Stimulated activated CD4-positive, alpha-beta T cell treated with anti-CD3 and anti-CD28 coated beads, TNF-alpha, amount 100 ng/mL, for 4 hours (primary cell): Measurements from ENCODE around the gene PELO.
"Not testable (repeated sequence)": the region's sequence is repeated elsewhere in the genome, so short reads cannot be mapped to it uniquely, and the experiment has no call there.

Experiments used
- DNase-seq, 3 experiments: peaks; one replicate each; pipeline ENCODE4 v3.0.0-alpha.2; 2020; ENCODE audit warnings: low read depth in 3 of 3

Gene PELO

GRCh38 chr5:52787600-52788504 is at the start of gene PELO, which contains the start of gene ITGA1:
TSS of gene PELO (plus strand) at chr5:52787916. CDS start at chr5:52800395, 12,479 bp downstream.
TSS of gene ITGA1 (plus strand) at chr5:52787916. CDS start at chr5:52788354, 438 bp downstream.
- peak; percentile 12 to 23 (median 14) for DNase-seq

- DNase-seq: no peak
Measured at GRCh38 chr5:52738095-52738506, 49.6 kb upstream of the PELO start.

- no peak for DNase-seq
Measured at GRCh38 chr5:52740007-52740406, 47.7 kb upstream of the PELO start.

- no peak for DNase-seq
Measured at GRCh38 chr5:52743012-52743411, 44.7 kb upstream of the PELO start.

DNA sequence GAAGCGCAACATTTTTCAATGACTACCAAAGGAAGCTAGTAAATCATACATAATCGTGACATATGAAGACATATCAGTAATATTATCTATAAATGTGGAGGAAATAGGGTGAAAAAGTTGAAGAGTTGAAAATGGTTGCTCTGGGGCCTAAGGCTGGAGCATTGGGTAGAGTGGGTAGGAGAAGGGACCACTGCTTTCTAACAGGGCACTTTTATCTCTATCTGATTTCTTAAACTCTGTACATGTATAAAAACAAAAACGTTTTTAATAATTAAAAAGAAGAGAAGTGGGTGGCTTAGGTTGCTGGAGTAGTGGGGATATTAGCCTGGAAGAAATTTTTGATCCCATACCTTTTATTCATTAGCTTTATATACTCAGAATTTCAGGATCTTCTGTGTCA is 44.2 kb upstream of the PELO start:
- no peak for DNase-seq

- peak in 1 of 3 experiments; percentile 13 for DNase-seq
Measured at GRCh38 chr5:52743970-52744369, 43.7 kb upstream of the PELO start.

DNA sequence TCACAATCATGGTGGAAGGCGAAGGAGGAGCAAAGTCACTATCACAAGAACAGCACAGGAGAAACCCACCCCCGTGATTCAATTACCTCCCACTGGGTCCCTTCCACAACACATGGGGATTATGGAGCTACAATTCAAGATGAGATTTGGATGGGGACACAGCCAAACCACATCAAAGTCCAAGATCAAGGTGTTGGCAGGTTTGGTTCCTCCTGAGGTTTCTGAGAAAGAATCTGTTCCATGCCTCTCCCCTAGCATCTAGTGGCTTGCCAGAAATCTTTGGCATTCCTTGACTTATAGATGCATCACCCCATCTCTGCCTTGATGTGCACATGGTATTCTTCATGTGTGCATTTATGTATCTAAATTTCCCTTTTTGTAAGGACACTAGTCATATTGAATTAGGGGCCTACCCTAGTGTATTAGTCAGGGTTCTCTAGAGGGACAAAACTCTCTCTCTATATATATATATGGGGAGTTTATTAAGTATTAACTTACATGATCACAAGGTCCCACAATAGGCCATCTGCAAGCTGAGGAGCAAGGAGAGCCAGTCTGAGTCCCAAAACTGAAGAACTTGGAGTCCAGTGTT is 42.8 kb upstream of the PELO start:
- DNase-seq: not testable (repeated sequence)

- no peak for DNase-seq
Measured at GRCh38 chr5:52746539-52746938, 41.2 kb upstream of the PELO start.

DNA sequence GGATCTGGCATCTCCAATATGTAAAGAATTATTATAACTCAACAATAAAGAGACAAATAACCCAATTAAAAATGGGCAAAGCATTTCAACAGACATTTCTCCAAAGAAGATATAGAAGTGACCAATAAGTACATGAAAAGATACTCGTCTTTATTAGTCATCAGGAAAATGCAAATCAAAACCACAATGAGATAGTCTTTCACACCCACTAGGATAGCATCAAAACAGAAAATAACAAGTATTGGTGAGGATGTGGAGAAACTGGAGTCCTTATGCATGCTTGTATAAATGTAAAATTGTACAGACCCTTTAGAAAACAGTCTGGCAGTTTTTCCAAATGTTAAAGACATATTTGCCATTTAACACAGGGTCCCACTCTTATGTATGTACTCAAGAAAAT is 39.1 kb upstream of the PELO start:
- no peak for DNase-seq

- DNase-seq: no peak
Measured at GRCh38 chr5:52749666-52750065, 38.0 kb upstream of the PELO start.

GRCh38 chr5:52751137-52751536 is 36.6 kb upstream of the PELO start:
- no peak for DNase-seq

GRCh38 chr5:52754051-52754450 is 33.7 kb upstream of the PELO start:
- DNase-seq: no peak

DNA sequence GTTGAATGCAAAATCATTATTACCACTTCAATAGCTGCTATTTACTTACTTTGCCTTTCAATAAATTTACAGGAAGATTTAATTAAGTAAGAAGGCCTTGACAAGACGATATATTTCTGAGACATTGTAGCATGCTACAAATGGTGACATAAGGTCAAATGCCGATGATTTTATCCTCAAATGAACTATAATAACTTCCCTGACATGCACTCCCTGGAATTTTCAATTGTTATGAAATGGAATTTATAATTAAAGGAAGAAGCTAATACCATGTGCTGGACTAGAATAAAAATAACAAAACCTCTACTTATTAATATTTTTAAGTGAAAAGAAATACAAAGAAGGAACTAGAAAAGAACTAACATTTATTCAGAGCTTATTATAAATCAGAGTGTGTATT is 30.2 kb upstream of the PELO start:
- DNase-seq: no peak

GRCh38 chr5:52758014-52758413 is 29.7 kb upstream of the PELO start:
- DNase-seq: no peak

- no peak for DNase-seq
Measured at GRCh38 chr5:52759331-52759730, 28.4 kb upstream of the PELO start.

- DNase-seq: no peak
Measured at GRCh38 chr5:52760695-52761366, 26.9 kb upstream of the PELO start.

DNA sequence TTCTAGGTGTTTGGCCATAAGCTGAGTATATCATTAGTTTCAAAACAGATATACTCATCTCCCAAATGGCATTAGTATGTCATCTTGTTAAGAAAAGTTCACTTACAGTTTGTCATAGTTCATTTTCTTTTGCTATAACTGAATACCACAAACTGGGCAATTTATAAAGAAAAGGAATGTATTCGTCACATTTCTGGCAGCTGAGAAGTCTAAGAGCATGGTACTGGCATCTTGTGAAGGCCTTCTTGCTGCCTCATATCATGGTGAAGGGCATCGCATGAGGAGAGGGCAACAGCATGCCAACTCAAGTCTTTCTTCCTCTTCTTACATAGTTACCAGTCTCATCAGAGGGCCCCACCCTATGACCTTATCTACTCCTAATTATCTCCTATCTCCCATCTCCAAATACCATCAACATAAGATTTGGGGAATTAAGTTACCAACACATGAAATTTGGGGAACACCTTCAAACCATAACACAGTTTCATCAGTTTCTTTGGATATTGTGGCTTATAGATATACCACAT is 20.4 kb upstream of the PELO start:
- no peak for DNase-seq

DNA sequence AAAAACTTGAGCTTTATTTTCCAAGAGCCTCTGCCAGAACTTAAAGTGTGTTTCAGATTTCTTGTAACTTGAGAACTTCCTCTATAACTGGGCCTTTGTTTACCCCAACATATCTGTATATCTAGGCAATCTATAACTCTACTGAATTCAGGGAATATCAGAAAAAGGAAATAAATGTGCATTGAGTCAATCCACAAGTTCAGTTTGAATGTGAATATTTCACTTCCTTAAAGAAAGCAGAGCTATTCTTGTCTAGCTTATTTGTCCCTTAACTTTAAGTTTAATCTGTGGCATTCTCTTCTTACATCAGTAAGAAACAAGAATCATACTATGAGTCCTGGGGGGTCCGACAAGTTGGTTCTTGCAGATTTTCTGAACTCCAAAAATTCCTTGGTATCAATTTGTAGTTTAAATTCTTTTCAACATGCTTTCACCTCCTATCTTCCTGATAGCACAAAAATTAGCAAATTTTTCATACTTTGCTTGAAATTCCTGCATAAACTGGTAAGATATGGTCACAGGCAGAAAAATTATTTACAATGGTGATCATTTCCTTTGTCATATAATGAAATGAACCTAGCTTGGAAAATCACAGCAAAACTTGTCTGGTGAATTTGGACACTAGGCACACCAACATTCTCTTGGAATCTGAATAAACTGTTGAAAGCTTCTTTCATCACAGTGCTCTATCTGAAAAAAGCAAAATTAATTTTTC is 19.8 kb upstream of the PELO start:
- no peak for DNase-seq

DNA sequence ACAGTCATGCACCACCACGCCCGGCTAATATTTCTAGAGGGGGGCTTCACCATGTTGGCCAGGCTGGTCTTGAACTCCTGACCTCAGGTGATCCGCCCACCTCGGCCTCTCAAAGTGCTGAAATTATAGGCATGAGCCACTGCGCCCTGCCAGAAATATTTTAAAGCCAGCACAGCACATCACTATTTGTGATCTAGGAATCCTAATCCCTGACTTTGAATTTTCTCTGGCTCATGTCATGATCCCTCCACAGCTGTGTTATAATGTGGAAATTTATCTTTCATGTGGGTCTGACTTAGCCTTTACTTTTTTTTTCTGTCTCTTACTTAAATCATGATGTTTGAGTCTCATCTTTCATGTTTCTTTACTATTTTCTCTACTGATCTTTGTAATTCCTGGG is 18.7 kb upstream of the PELO start:
- no peak for DNase-seq

- no peak for DNase-seq
Measured at GRCh38 chr5:52770287-52770939, 17.3 kb upstream of the PELO start.
